DOHH2 (cell line): ENCODE measurements around the gene LRRC27.

ENCODE experiments used
- EZH2phosphoT487 ChIP-seq: fragments of 200-600 bp; sonication (generic); IDR thresholded peaks from 2 replicates; pipeline ENCODE4 v1.6.1; 2017; ENCODE audit warnings: borderline replicate concordance, mild to moderate bottlenecking, antibody characterized with exemption, low read length, moderate library complexity, mixed read lengths
- TF ChIP-seq, protein P1 (sequence below): fragments of 200-600 bp; sonication (generic); IDR thresholded peaks from one replicate; pipeline ENCODE4 v1.5.1; 2014; ENCODE audit warnings: antibody characterized with exemption, mild to moderate bottlenecking, low read depth, low read length; ENCODE audit not compliant: poor library complexity, severe bottlenecking

DNA sequence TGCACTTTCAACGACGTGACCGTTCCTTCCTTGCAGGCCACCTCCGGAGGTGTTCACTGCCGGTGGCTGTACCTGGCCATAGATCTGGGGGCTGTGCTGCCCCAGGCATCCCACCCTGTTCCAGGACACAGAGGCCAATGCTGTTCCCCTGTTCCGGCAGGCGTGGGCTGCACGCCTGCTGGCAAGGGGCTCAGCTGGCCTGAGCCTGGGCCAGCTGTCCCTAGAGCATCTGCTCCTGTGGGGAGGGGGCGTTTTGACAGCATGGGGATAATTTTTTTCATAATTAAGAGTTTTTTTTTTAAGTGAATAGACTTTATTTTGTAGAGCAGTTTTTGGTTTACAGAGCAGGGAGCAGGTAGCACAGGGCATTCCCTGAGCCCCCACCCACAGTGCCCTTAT lies 93.8 kb downstream of the LRRC27 start:
- TF ChIP-seq, protein P1, sequence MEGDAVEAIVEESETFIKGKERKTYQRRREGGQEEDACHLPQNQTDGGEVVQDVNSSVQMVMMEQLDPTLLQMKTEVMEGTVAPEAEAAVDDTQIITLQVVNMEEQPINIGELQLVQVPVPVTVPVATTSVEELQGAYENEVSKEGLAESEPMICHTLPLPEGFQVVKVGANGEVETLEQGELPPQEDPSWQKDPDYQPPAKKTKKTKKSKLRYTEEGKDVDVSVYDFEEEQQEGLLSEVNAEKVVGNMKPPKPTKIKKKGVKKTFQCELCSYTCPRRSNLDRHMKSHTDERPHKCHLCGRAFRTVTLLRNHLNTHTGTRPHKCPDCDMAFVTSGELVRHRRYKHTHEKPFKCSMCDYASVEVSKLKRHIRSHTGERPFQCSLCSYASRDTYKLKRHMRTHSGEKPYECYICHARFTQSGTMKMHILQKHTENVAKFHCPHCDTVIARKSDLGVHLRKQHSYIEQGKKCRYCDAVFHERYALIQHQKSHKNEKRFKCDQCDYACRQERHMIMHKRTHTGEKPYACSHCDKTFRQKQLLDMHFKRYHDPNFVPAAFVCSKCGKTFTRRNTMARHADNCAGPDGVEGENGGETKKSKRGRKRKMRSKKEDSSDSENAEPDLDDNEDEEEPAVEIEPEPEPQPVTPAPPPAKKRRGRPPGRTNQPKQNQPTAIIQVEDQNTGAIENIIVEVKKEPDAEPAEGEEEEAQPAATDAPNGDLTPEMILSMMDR, result no peak
- no peak for TF ChIP-seq EZH2phosphoT487
